ENCODE measurements around the gene FANCI. TPM values are rescaled to one million over a fixed set of nuclear protein-coding genes. Genes with fewer than 3 reads are reported as not detected.

Gene FANCI
- total RNA-seq: 23.1 and 59.0 TPM in 2 replicates

DNA sequence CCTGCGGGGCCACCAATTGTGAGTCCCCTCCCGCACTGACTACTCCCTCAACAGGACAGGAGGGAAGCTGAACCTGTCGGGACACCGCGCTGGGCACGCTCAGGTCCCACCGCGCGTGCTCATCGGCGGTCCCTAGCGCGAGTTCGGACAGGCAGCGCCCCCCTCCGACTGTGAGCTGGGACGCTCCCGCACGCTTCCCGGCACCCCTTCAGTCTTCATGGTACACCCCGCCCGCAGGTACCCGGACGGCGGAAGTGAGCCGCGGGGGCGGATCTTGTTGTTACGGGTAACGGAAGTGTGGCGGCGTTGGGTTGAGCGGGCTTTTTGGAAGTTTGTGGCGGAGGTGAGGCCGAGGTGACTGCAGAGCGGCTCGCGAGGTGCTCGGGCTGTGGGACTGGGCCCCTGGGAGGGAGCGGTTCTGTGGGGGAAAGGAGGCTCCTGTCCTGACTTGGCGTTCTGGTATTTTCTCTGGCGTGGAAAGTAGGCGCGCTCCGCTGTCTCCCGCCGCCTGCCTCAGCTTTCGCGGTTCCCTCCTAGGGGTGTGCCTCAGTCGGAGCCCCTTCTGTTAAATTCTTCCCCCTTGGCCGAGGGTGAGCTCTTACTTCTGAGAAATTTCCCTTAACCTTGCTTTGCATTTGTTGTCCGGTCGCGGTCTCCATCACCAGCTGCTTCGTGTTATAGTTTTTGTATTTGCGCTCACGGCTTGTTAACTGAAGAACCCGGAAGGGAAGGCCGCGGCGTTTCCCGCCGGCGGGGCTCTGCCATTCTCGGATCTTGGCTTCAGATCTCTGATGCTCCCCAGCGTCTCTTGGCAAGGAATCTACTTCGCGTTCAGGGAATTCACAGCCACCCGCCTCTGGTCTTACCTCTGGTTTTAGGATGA is at the start of gene FANCI:
Gene FANCI, plus strand, starts transcription at position 289 of the 883 bp plus-strand sequence. CDS start 3,669 bp downstream, outside the sequence.
- peak; percentile 95 for DNase-seq

DNA sequence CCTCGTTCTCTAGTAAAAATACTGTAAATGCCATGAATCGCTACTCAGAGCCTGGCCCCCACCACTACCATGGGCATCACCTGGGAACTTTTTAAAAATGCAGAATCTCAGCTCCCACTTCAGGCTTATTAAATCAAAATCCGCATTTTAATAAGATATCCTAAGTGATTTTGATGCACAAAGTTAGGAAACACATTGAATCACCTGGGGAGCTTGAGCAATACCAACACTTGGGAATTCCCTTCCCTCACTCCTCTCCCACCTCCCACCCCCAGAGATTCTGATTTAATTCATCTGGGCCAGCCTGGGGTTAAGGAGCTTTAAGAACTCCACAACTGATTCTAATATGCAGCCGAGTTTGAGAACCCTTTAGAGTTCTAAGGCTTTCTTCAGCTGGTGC is 49.2 kb upstream of the FANCI start:
- DNase-seq: no peak

- no peak for DNase-seq
Observed at GRCh38 chr15:89195836-89196235, 47.9 kb upstream of the FANCI start.

DNA sequence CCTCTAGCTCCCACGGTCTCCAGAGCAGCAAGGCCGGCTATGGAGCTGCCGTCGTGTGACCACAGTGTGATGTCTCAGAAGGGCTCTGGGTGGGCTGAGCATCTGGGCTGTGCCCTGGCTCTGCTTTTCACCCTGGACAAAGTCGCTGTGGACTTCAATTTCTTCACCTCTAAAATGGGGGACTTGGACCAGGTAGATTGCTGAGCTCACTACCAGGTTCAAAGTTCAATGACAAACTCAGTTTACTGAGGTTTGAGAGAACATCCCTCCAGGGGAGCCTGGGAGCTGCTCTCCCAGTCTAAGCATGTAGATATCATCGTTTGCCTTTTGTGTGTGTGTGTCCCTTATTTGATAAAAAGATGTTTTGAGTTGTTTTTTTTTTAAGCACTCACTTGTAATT is 47.5 kb upstream of the FANCI start:
- DNase-seq: no peak

DNA sequence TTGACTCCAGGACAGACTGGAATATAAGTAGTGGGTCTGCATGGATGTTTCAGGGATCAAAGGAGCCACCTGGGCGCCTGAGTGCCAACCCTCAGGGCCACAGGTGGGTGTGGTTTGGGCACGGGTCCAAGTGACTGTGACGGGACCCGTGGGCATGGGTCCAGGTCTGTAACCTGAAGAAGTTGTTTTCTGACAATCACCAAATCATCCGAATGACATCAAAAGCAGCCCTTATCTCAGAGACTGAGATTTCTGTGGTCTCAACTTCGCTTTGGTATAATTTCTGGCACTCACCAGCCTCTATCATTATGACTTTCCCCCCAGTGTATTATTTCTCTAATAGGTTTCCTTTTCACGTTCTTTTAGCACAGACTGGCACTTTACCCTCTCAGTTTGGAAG is 46.8 kb upstream of the FANCI start:
- DNase-seq: no peak

GRCh38 chr15:89197503-89197971 is 46.2 kb upstream of the FANCI start:
- DNase-seq: no peak

DNA sequence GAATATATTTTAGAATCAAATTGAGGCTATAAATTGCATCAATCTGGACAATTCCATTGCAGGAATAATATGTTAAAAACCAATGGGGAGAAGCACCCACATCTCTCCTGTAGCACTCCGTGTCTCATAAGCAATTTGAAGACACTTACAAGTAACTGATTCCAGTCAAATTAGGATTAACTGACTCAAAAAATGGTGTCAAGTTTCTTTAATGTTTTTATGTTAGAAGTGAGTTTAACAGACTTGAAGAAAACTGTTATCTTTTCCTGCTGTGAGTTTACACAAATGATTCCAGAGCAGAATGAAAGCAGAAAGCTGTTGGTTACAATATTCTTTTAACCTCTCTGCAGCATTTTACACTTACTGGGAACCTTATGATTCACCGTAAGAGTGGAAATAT is 45.6 kb upstream of the FANCI start:
- no peak for DNase-seq

GRCh38 chr15:89198934-89199333 is 44.8 kb upstream of the FANCI start:
- DNase-seq: no peak

DNA sequence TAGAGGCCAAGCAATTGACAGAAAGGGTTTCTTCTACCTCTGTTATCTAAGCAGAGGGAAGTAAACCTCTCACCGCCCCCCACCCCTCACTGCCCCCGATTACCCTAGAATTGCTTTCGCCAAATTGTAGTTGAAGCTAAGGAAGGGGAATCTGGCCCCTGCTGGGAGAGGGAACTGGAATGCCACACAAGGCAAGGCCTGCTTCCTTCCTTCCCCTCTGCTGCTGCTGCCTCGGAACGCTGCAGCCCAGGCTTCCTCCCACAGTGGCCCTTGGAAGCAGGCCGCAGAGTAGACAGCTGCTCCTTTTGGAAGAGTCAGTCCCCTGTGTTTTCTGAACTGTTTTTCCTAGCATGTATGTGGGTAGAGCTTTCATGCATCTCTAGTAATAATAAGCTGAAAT is 44.0 kb upstream of the FANCI start:
- DNase-seq: peak; percentile 45

DNA sequence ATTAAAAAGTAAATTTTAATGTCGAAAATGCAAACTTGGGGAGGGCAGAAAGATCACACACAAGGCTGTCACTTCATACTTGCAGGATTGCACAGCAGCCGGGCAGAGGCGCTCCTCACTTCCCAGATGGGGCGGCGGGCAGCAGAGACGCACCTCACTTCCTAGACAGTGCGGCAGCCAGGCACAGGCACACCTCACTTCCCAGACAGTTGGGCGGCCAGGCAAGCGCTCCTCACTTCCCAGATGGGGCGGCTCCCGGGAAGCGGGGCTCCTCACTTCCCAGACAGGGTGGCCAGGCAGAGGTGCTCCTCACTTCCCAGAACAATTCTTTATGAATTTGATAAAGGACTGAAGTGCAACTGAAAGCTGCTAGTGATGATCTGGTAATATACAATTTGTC is 43.6 kb upstream of the FANCI start:
- no peak for DNase-seq

DNA sequence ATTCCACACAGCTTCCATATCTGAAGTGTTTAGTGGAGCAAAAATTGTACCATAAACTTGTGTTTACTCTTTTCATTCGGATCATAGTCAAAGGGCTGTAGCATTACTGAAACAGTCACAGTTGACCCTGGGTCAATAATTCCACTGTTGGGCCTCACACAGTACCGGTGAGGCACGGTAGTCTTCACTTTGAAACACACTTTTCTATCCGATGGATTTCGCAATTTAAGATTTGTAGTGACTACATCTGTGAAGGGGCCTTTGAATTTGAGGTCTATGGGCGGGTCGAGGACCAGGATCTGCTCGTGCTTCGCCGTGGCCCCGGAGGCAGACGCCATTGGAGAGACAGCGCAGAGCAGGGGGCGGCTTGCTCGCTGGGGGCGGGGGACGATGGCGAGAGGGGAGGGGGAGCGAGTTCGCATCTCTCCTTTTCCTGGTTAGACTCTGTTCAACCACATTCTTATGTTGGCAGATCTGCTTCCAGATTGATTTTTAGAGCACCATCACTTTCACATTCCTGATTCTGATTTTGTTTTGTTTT is 42.2 kb upstream of the FANCI start:
- DNase-seq: no peak

DNA sequence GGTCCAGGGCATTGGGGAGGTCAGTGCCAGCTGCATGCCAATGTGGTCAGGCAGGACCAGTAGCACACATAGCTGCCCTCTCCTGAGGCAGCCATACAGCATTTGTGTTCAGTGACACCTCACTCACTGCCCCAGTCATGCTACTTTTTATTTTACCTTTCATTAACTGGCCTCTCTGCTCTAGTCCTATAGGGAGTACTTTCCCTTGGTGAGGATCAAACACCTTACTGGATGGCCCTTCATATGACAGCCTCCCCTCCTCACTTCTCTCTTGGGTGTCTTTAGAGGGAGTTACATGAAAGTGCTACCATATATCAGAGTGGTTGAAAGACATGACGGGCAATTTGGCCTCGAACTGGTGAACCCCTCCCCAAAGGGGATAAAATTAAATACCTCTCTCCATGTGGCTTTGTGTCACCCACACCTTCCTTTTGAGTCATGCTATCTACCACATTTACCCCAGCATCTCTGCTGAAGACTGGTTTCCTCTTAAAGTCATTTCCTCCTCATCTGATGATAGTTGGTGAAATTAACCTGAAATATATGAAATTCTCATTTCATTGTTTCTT is 40.0 kb upstream of the FANCI start:
- no peak for DNase-seq

DNA sequence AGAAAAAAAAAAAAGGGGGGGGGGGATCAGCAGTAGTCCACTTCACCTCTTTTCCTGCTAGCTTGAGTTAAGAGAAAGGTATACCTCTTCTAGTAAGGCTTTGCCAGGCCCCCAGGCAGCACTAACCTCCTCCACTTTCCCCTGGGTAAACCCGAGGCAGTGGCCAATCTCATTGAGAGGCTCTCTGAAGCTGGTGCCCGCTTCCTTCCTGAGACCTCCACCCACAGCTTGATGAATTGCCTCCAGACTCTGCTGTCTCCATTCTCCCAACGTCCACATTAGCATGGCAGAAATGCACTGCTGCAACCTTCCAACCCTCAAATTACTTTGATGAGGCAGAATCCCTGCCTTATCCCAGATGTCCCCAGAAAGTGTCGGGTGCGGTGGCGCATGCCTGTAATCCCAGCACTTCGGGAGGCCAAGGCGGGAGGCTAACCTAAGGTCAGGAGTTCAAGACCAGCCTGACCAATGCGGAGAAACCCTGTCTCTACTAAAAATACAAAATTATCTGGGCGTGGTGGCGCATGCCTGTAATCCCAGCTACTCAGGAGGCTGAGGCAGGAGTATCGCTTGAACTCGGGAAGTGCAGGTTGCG is 37.7 kb upstream of the FANCI start:
- DNase-seq: no peak

DNA sequence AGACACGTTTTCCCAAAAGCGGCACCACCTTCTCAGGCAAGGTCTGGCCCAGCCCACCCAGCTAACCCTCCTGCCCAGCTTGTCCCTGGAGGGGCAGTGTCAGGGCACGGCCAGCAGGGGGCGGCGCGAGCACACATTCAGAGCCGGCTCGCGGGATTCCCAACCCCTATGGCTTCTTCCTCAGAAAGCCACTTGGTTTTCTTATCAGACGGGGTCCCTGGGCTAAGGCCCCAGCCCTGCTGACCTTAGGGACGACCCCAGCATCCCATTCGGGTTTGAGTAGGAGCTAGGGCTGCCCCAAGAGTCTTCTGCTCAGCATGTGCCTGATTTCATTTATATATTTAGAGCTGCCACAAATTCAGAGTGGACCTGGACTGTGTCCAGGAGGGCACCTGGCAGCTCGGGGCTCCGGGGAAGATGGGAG is 36.9 kb upstream of the FANCI start:
- peak; percentile 84 for DNase-seq

DNA sequence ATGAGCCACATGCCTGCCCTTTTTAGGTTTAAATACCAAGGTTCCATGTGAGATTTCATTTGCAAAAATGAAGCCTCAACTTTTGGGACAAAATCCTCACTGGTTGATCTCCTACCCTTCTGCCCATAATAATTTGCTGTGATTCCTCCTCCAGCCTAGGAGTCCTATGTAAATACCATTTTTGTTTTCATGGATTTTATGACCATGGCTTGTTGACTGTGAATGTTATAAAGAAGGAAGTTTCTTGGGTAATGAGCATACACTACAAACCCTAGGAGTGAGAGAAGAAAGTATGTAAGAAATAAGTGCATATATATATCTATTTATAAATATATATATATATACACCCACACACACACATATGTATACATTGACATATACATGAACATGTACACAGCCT is 35.5 kb upstream of the FANCI start:
- no peak for DNase-seq

DNA sequence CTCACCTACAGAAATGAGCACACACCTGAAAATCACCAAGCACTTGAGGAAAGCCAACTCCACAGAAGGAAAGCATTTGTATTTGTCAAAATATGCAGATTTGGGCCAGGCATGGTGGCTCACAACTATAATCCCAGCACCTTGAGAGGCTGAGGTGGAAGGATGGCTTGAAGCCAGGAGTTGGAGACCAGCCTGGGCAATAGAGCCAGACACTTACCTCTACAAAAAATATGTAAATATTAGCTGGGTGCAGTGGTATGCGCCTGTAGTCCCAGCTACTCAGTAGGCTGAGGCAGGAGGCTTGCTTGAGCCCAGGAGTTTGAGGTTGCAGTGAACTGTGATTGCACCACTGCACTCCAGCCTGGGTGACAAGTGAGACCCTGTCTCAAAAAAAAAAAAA is 34.7 kb upstream of the FANCI start:
- no peak for DNase-seq

DNA sequence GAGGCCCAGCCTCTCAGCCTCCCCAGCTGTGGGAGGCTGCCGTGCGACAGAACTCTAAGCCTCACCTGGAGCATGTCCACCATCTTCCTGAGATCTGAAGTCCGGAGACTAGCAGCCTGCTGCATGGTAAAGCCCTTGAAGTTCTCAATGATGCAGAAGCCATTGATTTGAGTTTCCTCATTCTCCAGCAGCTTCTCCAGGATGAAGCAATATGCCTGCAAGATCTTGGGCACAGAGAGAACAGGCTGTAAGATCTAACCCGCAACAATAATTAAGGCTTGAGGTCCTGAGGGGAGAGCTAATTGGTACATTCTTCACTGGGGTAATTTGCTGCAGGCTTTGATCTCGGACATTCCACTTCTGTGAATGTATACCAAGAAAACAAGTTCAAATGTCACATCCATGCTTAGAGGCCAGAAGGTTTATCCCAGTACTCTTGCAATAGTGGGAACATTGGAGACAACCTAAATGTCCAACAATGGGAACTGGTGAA is 32.1 kb upstream of the FANCI start:
- DNase-seq: no peak

- DNase-seq: no peak
Observed at GRCh38 chr15:89215627-89216026, 28.2 kb upstream of the FANCI start.

GRCh38 chr15:89217031-89217430 is 26.7 kb upstream of the FANCI start:
- DNase-seq: no peak

DNA sequence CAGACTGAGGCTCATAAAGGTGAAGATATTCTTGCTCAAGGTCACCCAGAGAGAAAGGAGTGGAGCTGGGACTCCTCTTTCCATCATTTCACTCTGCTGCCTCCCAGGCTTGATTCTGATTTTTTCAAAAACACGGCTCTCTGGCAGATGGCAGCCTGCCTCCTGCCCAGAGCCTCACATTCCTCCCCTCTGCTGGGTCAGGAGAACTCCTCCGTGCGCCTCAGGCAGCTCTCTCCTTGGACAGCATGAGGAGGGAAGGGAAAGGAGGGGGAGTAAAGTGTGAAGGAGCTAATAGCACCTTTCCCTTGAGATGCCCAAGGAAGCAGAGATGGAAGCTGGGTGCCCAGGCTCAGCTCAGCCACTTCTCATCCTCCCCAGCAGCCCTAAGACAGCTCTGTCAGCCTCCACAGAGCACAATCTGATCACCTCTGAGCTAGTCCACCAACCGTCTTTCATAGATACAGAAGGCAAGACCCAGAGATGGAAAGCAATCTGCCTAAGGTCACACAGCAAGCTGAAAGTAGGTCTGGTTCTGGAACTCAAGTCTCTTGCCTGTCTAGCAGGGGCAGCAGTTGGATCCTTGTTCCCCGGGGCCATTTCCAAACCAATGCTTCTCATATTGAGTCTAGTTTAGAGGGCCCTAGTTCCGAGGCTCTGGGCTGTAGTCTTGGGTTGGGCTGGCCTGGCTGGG is 25.9 kb upstream of the FANCI start:
- DNase-seq: no peak

DNA sequence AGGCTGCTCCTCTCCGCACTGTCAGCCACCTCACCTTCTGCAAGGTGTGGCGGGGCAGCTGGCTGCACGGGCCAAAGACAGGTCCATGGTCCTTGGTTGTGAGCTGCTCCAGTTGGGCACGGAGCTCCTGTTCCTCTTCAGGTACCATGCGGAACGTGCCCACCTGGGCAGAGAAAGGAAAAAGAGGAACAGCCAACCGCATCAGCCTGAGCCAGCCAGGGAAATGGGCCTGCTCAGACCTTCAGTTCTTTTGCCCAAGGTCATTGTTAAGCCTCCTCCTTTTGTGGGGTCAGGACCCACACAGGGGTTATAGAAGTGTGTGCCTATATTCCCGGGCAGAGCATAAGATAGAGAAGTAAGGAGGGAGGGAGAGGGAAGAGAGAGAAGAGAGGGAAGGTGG is 25.2 kb upstream of the FANCI start:
- DNase-seq: no peak

DNA sequence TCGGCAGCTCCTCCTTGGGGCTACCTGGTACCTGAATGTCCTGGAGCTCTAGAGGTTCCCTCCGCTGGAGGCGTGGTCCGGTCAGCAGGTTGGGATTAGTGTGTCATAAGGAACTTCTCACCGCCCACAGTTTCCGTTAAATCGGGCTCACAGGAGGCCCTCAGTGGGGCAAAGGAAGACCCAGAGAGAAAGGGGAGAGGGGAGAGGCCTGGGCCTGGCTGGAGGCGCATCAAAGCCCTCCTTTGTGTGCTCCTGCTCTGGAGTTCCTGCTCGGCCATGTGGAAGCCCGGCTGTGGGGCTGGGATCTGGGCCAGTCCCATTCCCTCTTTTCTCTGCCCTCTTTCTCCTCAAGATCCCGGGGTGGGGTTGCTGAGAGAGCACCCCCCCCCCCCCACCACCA is 22.2 kb upstream of the FANCI start, which contains the start of gene RLBP1:
Gene RLBP1, minus strand, starts transcription at position 37 of the 400 bp plus-strand sequence. CDS start 2,604 bp downstream, outside the sequence.
- no peak for DNase-seq

DNA sequence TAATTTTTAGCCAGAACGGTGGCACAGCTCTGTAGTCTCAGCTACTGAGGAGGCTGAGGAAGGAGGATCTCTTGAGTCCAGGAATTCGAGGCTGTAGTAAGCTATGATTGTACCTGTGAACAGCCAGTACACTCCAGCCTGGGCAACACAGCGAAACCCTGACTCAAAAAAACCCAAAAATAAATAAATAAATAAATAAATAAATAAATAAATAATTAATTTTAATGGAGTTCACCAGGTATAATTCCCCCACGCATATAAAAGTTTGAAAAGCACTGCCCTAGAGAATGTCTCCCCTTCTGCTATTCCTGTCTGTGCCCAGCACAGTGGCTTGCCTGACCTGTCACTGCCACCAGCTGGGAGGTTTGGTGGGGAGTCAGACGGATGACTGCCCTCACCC is 18.2 kb upstream of the FANCI start:
- DNase-seq: no peak
